HepG2 (cell line): Measurements from ENCODE around the gene CEBPZOS. TPM values are rescaled to one million over a fixed set of nuclear protein-coding genes. Genes with fewer than 3 reads are reported as not detected.

Experiments used
- CREB3 ChIP-seq: sonication (generic); formaldehyde crosslinking; IDR thresholded peaks from 2 replicates; pipeline ENCODE4 v1.5.0; 2020; ENCODE audit warnings: missing genetic modification reagents
- KLF13 ChIP-seq: sonication (generic); formaldehyde crosslinking; IDR thresholded peaks from 2 replicates; pipeline ENCODE4 v1.4.0; 2020; ENCODE audit warnings: mild to moderate bottlenecking, missing genetic modification reagents
- MAFK ChIP-seq, 2 experiments: IDR thresholded peaks in 1 of 2; conservative IDR thresholded peaks in 1 of 2; 2 replicates each; pipeline ENCODE4 v1.6.1; 2011; ENCODE audit warnings: improper control_type of control experiment in 2 of 2, low read length in 2 of 2
- MLLT10 ChIP-seq: sonication (generic); formaldehyde crosslinking; IDR thresholded peaks from 2 replicates; pipeline ENCODE4 v1.4.0; 2020; ENCODE audit warnings: missing genetic modification reagents
- PHF8 ChIP-seq: sonication (generic); formaldehyde crosslinking; IDR thresholded peaks from 2 replicates; pipeline ENCODE4 v1.5.0; 2020; ENCODE audit warnings: missing genetic modification reagents
- POLR2AphosphoS2 ChIP-seq: IDR thresholded peaks from 2 replicates; pipeline ENCODE4 v1.6.1; 2011; ENCODE audit warnings: low read depth, low read length, improper control_type of control experiment
- PRDM4 ChIP-seq: sonication (generic); formaldehyde crosslinking; IDR thresholded peaks from 2 replicates; pipeline ENCODE4 v1.9.0; 2021; ENCODE audit warnings: missing genetic modification reagents, borderline replicate concordance
- RBAK ChIP-seq: sonication (generic); formaldehyde crosslinking; IDR thresholded peaks from 2 replicates; pipeline ENCODE4 v1.5.1; 2020; ENCODE audit warnings: mild to moderate bottlenecking, missing genetic modification reagents
- SCMH1 ChIP-seq: sonication (generic); formaldehyde crosslinking; IDR thresholded peaks from 2 replicates; pipeline ENCODE4 v1.9.0; 2021; ENCODE audit warnings: missing genetic modification reagents, mild to moderate bottlenecking, borderline replicate concordance
- STAT5B ChIP-seq: sonication (generic); formaldehyde crosslinking; IDR thresholded peaks from 2 replicates; pipeline ENCODE4 v1.4.0; 2020; ENCODE audit warnings: missing genetic modification reagents
- U2AF1 ChIP-seq: fragments of 200-400 bp; formaldehyde crosslinking; optimal IDR thresholded peaks from 2 replicates; pipeline ENCODE3; 2017; ENCODE audit warnings: mild to moderate bottlenecking, low read depth, low read length
- USF2 ChIP-seq, 2 experiments: sonication (generic) in 1 of 2; formaldehyde crosslinking in 1 of 2; IDR thresholded peaks; 2 replicates each; pipeline versions ENCODE4 v1.5.1 to v1.6.1; 2011 to 2020; ENCODE audit warnings: borderline replicate concordance in 1 of 2, low read depth in 1 of 2, low read length in 1 of 2, mild to moderate bottlenecking in 1 of 2, missing genetic modification reagents in 1 of 2, moderate library complexity in 1 of 2
- ZBTB10 ChIP-seq: sonication (generic); formaldehyde crosslinking; IDR thresholded peaks from 2 replicates; pipeline ENCODE4 v1.4.0; 2020; ENCODE audit warnings: missing genetic modification reagents, borderline replicate concordance
- ZGPAT ChIP-seq: IDR thresholded peaks from 2 replicates; pipeline ENCODE4 v1.6.1; 2016; ENCODE audit warnings: mild to moderate bottlenecking
- ZNF703 ChIP-seq: sonication (generic); formaldehyde crosslinking; IDR thresholded peaks from 2 replicates; pipeline ENCODE4 v1.5.1; 2020; ENCODE audit warnings: missing genetic modification reagents, mild to moderate bottlenecking, moderate library complexity, borderline replicate concordance
- ZNF772 ChIP-seq: sonication (generic); formaldehyde crosslinking; IDR thresholded peaks from 2 replicates; pipeline ENCODE4 v1.5.0; 2020; ENCODE audit warnings: mild to moderate bottlenecking, missing genetic modification reagents
- polyA plus RNA-seq, 8 experiments: library from polyadenylated mRNA; depleted of rRNA in 3 of 8; stranded (reverse) in 7 of 8; unstranded in 1 of 8; fragments of >200 nt; fragmentation: Illumina TruSeq in 4 of 8; extraction: Trizol in 4 of 8; gene quantifications; 2 replicates each; pipeline versions ENCODE4 v1.2.1 to v1.2.3, GENCODE V29; 2011 to 2016; ENCODE audit warnings: low read depth in 4 of 8, missing spikeins in 1 of 8, mixed read lengths in 1 of 8; ENCODE audit not compliant: insufficient read depth in 1 of 8
- total RNA-seq, 5 experiments: library from RNA; depleted of rRNA; stranded (reverse); fragments of >200 nt; fragmentation: Illumina TruSeq; extraction: Trizol; gene quantifications; 2 replicates each; pipeline ENCODE4 v1.2.3, GENCODE V29; 2016; ENCODE audit warnings: low read depth in 1 of 5

The CEBPZOS gene
- total and polyA plus RNA-seq, 2 of the 13 experiments (the other 11 are each of a cell fraction or from before 2014, with no cell fraction given), result 18.6 to 44.7 TPM

- TF ChIP-seq RBAK (CRISPR knock-in tag) (0 out of 2 replicates have a peak, but pooled peaks have one; percentile 65), USF2 (IDR thresholded peaks at IDR 0.05; ENCODE audit: low read depth, low read length) (no peak), USF2 (CRISPR knock-in tag; IDR thresholded peaks at IDR 0.05; ENCODE audit: borderline replicate concordance) (peak; percentile 28; the same call in 1 of the 2 replicates), SCMH1 (CRISPR knock-in tag) (no peak), PRDM4 (CRISPR knock-in tag) (0 out of 2 replicates have a peak, but pooled peaks have one; percentile 28), POLR2AphosphoS2 (peak; percentile 82), ZNF703 (CRISPR knock-in tag) (peak; percentile 88; the same call in 1 of the 2 replicates), CREB3 (peak; percentile 79), ZNF772 (CRISPR knock-in tag) (peak; percentile 69), MAFK (conservative IDR thresholded peaks at IDR 0.05 in 1 of 2, IDR thresholded peaks at IDR 0.05 in 1 of 2; ENCODE audit: low read length in 2 of 2) (peak in 1 of 2 experiments; percentile 16; a peak in 1 of 4 replicates), ZBTB10 (0 out of 2 replicates have a peak, but pooled peaks have one; percentile 73), MLLT10 (CRISPR knock-in tag) (0 out of 2 replicates have a peak, but pooled peaks have one; percentile 20), ZGPAT (peak; percentile 94), STAT5B (CRISPR knock-in tag) (no peak), PHF8 (peak; percentile 97), U2AF1 (peak; percentile 87), KLF13 (CRISPR knock-in tag) (peak; percentile 24; the same call in 1 of the 2 replicates)
Observed at GRCh38 chr2:37231241-37232130, 35.2 kb downstream of the CEBPZOS start, which contains the start of the genes CEBPZ and NDUFAF7 (continued).
